HG03025 (cell line): ENCODE data around the gene ITPR3.

ENCODE experiments used
- ATAC-seq: cut with Tn5 transposase; IDR thresholded peaks from one replicate; pipeline ENCODE4 v1.9.1; 2021; ENCODE audit warnings: mild to moderate bottlenecking, moderate library complexity; ENCODE audit not compliant: unreplicated experiment, low FRiP score

ITPR3 gene

GRCh38 chr6:33711140-33712129 is 90.3 kb downstream of the ITPR3 start, which contains the start of gene UQCC2:
Gene UQCC2 (minus strand): TSS chr6:33711700. CDS start chr6:33711686, 14 bp downstream.
- ATAC-seq = peak; percentile 80

- no peak for ATAC-seq
Measured at GRCh38 chr6:33712914-33713313, 91.8 kb downstream of the ITPR3 start.

- ATAC-seq = no peak
Measured at GRCh38 chr6:33713786-33714185, 92.7 kb downstream of the ITPR3 start.

GRCh38 chr6:33714385-33715040 is 93.4 kb downstream of the ITPR3 start:
- ATAC-seq = no peak

GRCh38 chr6:33716379-33716778 is 95.3 kb downstream of the ITPR3 start:
- no peak for ATAC-seq

- ATAC-seq = no peak
Measured at GRCh38 chr6:33716890-33717632, 95.9 kb downstream of the ITPR3 start.

- no peak for ATAC-seq
Measured at GRCh38 chr6:33717934-33718455, 96.9 kb downstream of the ITPR3 start.

- no peak for ATAC-seq
Measured at GRCh38 chr6:33718713-33719112, 97.6 kb downstream of the ITPR3 start.

GRCh38 chr6:33719326-33719987 is 98.3 kb downstream of the ITPR3 start:
- ATAC-seq = no peak

- ATAC-seq = no peak
Measured at GRCh38 chr6:33720998-33721397, 99.9 kb downstream of the ITPR3 start.

GRCh38 chr6:33721508-33721907 is 100.4 kb downstream of the ITPR3 start:
- no peak for ATAC-seq

- no peak for ATAC-seq
Measured at GRCh38 chr6:33722103-33722623, 101.0 kb downstream of the ITPR3 start.

GRCh38 chr6:33723371-33724085 is 102.4 kb downstream of the ITPR3 start:
- ATAC-seq = no peak

GRCh38 chr6:33724102-33725023 is 103.2 kb downstream of the ITPR3 start:
- no peak for ATAC-seq

- ATAC-seq = no peak
Measured at GRCh38 chr6:33725222-33725621, 104.1 kb downstream of the ITPR3 start.

GRCh38 chr6:33725891-33726673 is 105.0 kb downstream of the ITPR3 start:
- ATAC-seq = no peak

GRCh38 chr6:33726696-33727095 is 105.6 kb downstream of the ITPR3 start:
- no peak for ATAC-seq
